ENCODE measurements around the gene MYO18B.
"Not testable (repeated sequence)": the region's sequence is repeated elsewhere in the genome, so short reads cannot be mapped to it uniquely, and the experiment has no call there.

The MYO18B gene

GRCh38 chr22:25955323-25955722 is 213.3 kb downstream of the MYO18B start:
- DNase-seq: no peak

- DNase-seq: no peak
Observed at GRCh38 chr22:25956801-25957200, 214.8 kb downstream of the MYO18B start.

- DNase-seq: no peak
Observed at GRCh38 chr22:25959818-25960774, 218.1 kb downstream of the MYO18B start.

GRCh38 chr22:25961699-25962098 is 219.7 kb downstream of the MYO18B start:
- DNase-seq: no peak

- no peak for DNase-seq
Observed at GRCh38 chr22:25962711-25963110, 220.7 kb downstream of the MYO18B start.

- no peak for DNase-seq
Observed at GRCh38 chr22:25964961-25965730, 223.2 kb downstream of the MYO18B start.

- no peak for DNase-seq
Observed at GRCh38 chr22:25966448-25966913, 224.5 kb downstream of the MYO18B start.

- no peak for DNase-seq
Observed at GRCh38 chr22:25969286-25969685, 227.3 kb downstream of the MYO18B start.

GRCh38 chr22:25969901-25970300 is 227.9 kb downstream of the MYO18B start:
- no peak for DNase-seq

GRCh38 chr22:25970374-25970911 is 228.5 kb downstream of the MYO18B start:
- DNase-seq: no peak

- DNase-seq: no peak
Observed at GRCh38 chr22:25970999-25971811, 229.2 kb downstream of the MYO18B start.

- no peak for DNase-seq
Observed at GRCh38 chr22:25972397-25972796, 230.4 kb downstream of the MYO18B start.

- no peak for DNase-seq
Observed at GRCh38 chr22:25976356-25976755, 234.4 kb downstream of the MYO18B start.

- DNase-seq: no peak
Observed at GRCh38 chr22:25979968-25980367, 238.0 kb downstream of the MYO18B start.

- DNase-seq: not testable (repeated sequence)
Observed at GRCh38 chr22:25984911-25985310, 242.9 kb downstream of the MYO18B start.

- no peak for DNase-seq
Observed at GRCh38 chr22:25987948-25988347, 246.0 kb downstream of the MYO18B start.

- DNase-seq: no peak
Observed at GRCh38 chr22:25990940-25991339, 249.0 kb downstream of the MYO18B start.

- DNase-seq: no peak
Observed at GRCh38 chr22:25992331-25992730, 250.3 kb downstream of the MYO18B start.

- no peak for DNase-seq
Observed at GRCh38 chr22:25996669-25997068, 254.7 kb downstream of the MYO18B start.

- no peak for DNase-seq
Observed at GRCh38 chr22:25997886-25998775, 256.1 kb downstream of the MYO18B start.

- DNase-seq: no peak
Observed at GRCh38 chr22:26002456-26002855, 260.5 kb downstream of the MYO18B start.

Data from cortex of kidney (tissue), 1 donor.